AG09319 (cell line): Measurements from ENCODE around the gene KLRC1.
"Not testable (repeated sequence)": the region's sequence is repeated elsewhere in the genome, so short reads cannot be mapped to it uniquely, and the experiment has no call there.

Experiments
- DNase-seq: peaks from one replicate; pipeline ENCODE4 v3.0.0-alpha.2; 2010; ENCODE audit warnings: low read depth; ENCODE audit errors: extremely low read depth
- CTCF ChIP-seq: IDR thresholded peaks from 2 replicates; pipeline ENCODE4 v1.5.1; 2011; ENCODE audit warnings: low read depth, mild to moderate bottlenecking, inconsistent platforms, low read length, moderate library complexity

Gene KLRC1

DNA sequence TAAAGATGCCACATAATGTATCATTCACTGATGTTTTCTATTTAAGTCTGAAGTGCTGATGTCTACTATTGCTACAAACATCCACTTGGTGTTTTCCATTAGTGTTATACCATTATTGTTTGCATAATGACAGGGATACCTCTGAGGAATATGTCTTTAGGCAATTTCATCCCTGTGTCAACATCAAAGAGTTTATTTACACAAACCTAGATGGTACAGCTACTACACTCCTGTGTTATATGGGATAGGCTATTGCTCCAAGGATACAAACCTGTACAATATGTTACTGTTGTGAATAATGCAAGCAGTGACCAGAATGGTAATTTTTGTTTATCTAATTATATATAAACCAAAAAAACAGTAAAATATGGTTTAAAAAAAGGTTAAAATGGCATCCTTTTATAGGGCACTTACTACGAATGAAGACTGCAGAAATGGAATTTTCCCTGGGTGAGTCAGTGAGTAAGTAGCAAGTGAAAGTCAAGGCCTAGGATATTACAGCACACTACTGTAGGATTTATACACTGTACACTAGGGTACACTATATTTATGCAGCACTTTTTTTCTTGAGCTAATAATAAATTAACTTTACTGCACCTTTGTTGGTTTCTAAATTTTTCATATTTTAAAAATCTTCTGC lies 28.8 kb downstream of the KLRC1 start:
- not testable (repeated sequence) for DNase-seq

DNA sequence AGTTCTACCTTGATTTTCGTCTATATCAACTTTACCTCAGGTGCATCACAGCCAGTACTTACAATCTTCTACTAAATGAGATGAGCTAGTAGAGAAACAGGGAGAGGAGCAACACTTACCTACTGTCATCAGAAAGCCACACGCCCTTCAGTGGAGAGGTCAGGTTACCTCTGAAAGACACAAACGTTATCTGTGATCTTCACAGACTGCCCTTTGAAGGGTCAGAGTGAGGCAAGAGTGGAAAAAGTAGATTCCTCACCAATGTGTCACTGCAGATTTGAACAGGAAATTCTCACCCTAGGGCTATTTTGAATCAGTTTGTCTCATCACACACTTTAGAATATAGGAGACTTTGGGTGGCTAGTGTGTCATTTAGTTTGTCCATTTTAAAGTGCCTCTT lies 31.0 kb downstream of the KLRC1 start:
- not testable (repeated sequence) for DNase-seq

DNA sequence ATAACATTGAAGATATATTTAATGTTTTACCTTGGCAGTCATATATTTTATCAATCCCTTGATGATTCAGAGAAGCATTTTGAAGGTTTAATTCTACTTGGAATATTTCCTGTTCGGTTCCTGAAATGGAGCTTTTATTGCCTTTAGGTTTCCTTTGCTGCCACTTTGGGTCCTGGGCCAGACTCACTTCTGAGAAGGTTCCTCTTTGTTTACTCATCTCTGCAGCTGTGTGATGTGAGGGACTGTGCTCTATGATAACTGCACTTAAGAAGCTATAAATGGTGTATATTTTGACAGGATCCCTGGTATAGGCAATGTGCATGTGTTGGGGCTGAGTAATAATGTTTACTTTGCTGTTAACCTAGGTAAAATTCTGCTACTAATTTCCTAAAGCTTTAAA lies 32.8 kb downstream of the KLRC1 start, which contains the start of gene KLRC3:
Gene KLRC3, minus strand, starts transcription at position 262 of the 400 bp plus-strand sequence. Its CDS starts 45 bp downstream, at position 217.
- not testable (repeated sequence) for DNase-seq

GRCh38 chr12:10409392-10409791 lies 43.8 kb downstream of the KLRC1 start, which contains the start of gene KLRC4:
TSS of gene KLRC4 (minus strand) at chr12:10409757. CDS start at chr12:10409575, 182 bp downstream.
- DNase-seq: no peak
- no peak for TF ChIP-seq CTCF

DNA sequence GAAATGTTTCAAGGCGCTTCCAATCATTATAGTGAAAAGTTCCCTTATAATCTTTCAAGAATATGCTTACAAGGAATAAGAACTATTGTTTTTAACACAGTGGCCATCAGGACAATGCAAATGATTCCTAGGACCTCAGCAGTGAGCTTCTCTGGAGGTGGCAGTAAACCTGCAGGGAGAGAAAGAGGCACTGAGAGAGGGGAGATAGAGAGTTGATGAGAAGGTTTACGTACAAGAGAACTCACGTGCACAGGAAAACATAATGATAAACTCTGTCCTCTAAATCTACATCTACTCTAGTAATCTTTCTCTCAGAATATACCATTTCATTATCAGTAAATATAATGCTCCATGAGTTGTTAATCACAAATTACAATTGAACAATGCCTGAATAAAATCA lies 44.3 kb downstream of the KLRC1 start:
- TF ChIP-seq CTCF: no peak
- DNase-seq: no peak

GRCh38 chr12:10406725-10407124 lies 46.5 kb downstream of the KLRC1 start:
- TF ChIP-seq CTCF: no peak
- DNase-seq: no peak

GRCh38 chr12:10405294-10405693 lies 47.9 kb downstream of the KLRC1 start:
- DNase-seq: no peak
- no peak for TF ChIP-seq CTCF

- no peak for DNase-seq
- TF ChIP-seq CTCF: no peak
Measured at GRCh38 chr12:10404798-10405197, 48.4 kb downstream of the KLRC1 start.

DNA sequence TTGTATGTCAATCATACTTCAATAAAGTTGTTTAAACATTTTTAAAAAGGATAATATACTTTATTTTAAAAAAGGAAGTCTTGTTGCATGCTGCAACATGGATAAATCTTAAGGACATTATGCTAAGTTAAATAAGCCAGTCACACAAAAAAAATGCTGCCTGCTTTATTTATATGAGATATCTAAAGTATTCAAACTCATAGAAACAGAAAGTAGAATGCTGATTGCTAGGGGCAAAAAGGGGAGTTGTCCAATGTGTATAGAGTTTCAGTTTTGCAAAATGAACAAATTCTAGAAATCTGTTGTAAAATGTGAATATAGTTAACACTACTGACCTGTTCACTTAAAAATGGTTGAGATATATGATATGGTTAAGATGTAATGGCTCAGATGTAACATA lies 52.3 kb downstream of the KLRC1 start:
- TF ChIP-seq CTCF: no peak
- DNase-seq: no peak
